HL-60/S4 (cell line): ENCODE results near the gene RGCC.
"Not testable (repeated sequence)": the region's sequence is repeated elsewhere in the genome, so short reads cannot be mapped to it uniquely, and the experiment has no call there.

Experiments
- in situ Hi-C: fragments of 300-500 bp; cut with MboI; formaldehyde crosslinking; loops from 2 replicates; pipeline ENCODE4 v1.14.3; 2022; ENCODE audit warnings: low sequenced_read_pairs

RGCC gene

DNA sequence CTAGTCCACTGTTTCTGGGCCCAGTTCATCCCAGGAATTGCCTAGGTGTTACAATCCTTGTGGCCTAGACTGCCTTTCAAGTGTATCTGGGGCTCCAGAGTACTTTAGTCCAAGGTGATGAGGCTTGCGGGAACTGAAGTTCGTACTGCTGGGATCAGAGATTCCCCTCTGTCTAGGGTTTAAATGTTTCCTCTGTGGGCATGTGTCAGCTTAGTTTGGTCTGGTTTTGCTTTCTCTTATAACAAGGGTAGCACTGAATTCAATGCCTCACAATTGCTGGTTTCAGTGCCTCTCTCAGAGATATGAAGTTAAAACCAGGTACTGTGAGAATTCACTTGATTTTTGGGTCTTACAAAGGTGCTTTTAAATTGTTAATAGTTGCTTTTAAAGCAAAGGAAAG lies 30.8 kb downstream of the RGCC start:
- in situ Hi-C loops = no loop called here

DNA sequence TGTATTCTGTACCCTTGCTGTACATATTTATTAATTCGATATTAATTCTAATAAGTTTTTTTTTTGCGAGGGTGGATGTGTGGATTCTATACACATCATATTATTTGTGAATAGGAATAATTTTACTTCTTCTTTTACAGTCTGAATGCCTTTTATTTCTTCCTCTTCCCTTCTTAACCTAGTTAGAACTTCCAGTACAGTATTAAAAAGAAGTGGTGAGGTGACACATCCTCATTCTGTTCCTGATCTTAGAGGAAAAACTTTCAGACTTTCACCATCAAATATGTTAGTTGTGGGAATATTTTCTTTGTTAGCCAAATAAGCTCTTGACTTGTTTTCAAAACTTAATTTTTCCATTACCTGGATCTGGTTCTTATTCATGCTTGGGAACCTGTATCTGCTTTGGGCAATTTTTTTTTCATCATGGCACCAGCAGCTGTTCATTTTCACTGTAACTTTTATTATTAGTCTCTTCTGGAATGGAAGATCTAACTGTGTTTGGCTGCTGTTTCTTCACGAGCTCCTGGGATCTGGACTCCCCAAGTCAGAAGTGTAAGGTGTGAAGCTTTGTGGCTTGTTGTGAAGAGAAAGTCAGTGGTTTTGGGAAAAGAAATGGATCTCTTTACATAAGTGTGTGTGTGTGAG lies 33.1 kb downstream of the RGCC start:
- in situ Hi-C loops = no loop called here

DNA sequence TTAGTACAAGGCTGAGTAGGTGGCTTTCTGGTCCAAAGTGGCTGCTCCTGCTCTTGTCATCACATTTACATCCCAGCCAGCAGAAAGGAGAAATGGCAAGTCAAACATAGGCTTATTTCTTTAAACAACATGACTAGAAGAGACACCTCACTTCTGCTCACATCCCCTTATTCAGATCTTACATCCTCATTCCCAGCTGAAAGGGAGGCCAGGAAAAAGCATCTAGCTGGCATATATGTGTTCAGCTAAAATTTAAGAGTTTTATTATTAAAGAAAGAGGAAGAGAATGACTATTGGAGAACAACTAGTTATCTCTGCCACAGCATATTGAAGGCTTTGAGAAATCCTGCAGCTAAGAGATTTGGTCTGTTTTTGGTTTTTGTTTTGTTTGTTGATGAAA lies 34.1 kb downstream of the RGCC start:
- in situ Hi-C loops = no loop called here

DNA sequence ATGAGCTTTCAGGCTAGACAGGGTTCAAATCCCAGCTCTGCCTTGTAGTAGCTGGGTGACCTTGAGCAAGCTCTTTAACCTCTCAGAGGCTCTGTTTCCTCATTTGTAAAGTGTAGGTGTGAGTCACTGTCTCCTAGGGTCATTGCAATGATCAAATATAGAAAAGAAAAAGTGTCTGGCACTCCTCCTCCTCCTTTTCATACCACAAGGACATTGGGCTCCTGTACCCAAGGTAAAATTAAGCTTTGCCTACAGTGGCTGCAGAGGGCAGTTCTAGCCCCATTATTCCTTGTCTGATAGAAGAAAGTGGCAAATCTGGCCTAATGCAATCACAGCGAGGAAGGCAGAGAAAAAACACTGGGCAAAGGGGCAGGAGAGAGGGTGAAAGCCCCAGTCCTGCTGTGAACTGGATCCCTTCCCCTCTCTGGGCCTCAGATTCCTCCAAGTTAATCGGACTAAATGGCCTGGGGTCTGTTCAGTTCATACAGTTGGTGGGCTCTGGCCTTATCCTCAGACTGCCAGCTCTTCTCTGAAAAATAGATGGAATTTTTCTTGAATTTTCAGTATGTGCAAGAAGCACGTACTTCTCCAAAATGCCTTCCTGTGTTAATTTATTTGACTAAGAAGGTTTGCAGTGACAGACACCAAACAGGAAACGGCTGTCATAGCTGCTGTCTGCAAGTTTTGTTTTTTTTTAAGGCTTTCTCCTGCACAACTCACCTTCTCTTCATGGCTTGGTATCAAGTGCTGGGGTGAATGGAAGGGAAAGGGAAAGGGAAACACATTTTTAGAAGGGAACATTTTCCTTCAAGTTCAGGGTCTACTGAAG lies 35.3 kb downstream of the RGCC start:
- in situ Hi-C loops = no loop called here

DNA sequence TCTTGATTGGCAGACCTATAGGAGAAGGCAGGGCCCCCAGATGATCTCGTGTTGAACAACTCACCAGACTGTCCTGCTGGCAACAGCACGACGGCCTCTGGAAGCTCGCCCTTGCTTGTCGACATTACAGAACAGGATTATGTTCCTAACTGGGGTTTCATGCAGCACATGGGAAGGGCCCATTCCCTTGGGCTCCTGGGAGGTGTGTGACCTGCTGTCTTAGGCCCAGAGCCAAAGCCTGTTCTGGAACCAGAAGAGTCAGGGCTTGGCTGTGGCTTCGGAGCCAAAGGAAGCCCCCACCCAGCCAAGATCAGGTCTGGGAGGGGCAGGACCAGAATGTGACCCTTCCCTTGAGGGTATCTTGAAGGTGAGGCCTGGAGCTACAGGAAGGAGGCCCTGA lies 36.9 kb downstream of the RGCC start:
- in situ Hi-C loops = no loop called here

DNA sequence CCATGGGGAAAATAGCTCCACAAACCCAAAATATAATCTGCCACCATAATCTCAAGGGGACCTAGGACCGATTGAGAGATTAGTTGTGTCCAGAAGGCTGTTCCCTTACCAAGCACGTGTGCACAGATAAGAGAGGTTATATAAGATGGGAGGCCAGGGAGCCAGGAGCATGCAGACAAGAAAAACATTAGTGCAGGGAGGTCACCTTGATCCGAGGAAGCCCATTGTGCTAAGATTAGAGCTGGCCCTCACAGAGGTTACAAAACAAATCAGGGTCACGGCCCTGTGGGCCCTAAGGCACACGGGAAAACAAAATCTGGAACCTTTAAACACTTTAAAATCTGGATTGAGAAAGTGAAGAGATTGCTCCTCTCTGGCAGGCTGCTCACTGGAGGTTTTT lies 37.7 kb downstream of the RGCC start:
- in situ Hi-C loops = no loop called here

DNA sequence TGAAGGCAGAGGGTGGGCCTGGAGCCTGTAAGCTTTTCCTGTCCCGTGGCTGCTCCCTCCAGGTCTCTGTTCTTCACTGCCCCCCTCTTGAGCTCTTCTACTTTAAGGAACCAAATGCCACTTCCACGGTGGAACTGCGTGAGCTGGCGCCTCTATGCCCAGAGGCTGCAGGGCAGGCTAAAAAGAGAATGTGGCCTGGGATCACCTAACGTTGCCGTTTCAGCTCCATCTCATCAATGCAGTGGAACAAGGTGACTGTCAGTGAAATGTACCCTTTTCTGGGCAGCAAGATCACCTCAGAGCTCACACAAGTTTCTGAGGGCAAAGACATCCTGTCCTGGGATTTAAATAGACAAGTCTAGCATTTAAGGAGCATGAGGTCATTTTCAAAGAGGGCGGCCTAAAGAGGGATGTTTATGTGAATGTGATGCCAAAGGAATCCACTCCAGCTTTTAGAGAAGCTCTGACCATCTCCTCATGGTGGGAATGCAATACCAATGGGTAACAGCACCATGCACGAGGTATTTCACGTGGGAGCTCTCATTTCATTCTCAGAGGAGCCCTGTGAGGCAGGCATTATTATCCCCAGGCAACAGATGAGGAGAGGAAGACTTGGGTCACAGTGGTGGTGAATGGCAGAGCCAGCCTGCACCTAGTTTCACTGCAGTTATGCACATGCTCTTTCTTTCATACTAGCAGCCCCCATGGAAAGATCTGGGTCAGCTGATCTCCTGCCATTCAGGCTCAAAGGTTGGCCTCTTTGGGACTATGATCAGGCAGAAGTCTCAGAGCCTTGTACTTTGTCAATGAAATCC lies 39.3 kb downstream of the RGCC start:
- in situ Hi-C loops = no loop called here

DNA sequence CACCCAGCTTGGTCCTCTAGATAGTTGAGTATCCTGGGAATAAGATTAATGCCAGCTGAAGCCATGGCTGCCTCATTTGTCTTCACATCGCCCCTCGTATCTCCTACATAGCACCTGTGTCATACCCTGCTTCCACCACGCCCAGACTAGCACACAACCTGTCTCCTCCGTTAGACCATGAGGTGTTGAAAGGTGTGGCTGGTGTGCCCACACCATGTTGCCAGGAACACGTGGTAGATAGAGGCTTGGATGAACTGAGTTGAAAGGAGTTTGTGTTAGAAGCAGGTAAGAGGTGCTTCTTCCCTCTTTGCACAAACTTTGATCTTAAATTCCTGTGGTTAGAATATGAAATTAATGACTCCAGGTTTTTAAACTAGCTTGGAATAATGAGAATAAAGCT lies 40.1 kb downstream of the RGCC start:
- in situ Hi-C loops = no loop called here

DNA sequence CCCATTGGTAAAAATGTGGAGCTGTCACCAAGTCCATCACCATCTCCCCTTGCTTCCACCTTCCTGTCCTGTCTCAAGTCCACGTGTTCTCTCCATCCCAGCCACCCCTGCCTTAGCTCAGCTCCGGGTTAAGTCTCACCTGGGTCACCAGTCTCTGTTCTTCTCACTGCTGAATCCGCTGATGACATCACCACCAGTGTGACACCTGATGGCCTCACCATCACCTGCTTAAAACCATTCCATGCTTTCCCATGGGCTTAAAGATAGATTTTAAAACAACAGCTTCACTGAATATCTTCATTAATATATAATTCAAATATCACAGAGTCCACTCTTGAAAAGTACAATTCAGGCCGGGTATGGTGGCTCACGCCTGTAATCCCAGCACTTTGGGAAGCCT lies 42.1 kb downstream of the RGCC start:
- in situ Hi-C loops = no loop called here

DNA sequence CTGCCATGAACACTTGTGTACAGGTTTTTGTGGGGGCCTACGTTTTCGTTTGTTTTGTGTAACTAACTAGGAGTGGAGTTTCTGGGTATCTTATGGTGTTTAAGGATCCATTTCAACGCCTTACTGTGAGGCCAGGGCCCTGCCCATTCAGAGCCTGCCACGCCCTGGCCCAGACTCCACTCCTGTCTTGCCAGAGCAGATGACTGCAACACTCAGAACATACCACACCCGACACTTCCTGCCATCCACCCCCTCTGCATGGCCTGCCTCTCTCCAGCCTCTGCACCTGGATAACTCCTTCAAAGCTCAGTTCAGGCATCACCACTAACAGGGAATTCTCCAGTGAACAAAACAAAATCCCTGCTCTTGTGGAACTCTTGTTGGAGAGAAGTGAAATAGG lies 43.2 kb downstream of the RGCC start:
- in situ Hi-C loops = no loop called here

DNA sequence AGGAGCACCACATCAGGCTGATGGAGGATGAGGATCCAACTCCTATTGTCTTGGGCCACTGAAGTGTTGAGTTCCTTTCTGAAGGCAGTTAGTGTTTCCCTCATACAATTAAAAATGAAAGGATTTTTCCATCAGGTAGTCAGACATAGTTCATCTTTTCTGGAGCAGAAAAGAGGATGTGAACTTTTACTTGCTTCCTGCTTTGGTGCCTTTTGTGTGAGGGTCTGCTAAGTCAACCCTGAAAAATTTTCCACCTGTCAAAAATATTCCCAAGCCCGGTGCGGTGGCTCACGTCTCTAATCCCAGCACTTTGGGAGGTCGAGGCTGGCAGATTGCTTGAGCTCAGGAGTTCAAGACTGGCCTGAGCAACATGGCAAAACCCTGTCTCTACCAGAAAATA lies 43.9 kb downstream of the RGCC start:
- in situ Hi-C loops = no loop called here

DNA sequence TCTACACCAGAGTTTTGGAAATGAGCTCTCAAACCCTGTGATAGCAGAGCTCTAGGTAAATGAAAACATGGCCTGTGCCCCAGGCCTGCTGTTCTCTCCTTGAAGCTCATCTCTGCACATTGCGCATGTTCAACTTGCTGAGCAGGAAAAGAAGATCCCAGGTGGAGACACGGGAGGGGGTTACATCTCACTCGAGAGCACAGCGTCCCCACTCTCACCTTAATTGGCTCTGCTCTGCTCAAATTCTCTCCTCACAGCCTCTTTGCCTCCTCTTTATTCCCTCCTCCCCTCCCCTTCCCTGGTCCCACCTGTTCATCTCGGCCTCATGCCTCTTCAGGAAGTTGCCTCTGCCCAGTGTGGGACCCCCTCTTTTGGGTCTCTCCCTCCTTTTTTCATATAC lies 44.7 kb downstream of the RGCC start:
- in situ Hi-C loops = no loop called here

DNA sequence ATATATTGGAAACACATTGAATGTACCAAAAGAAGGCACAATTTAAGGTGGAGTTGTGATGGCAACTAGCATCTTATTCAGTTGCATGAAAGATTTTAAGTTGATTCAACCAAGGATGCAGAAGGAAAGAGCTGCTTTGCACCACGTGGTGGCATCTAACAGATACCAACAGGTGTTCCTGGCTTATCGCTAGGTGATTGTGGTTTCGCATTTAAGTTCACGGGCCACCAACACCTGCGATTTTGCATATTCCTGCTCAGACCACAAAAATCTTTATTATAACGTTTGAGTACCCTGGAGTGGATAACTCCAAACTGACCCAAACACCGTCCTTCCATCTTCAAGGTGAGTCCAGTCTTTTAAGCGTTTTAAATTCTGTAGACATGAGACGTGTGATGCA lies 45.3 kb downstream of the RGCC start:
- in situ Hi-C loops = no loop called here

DNA sequence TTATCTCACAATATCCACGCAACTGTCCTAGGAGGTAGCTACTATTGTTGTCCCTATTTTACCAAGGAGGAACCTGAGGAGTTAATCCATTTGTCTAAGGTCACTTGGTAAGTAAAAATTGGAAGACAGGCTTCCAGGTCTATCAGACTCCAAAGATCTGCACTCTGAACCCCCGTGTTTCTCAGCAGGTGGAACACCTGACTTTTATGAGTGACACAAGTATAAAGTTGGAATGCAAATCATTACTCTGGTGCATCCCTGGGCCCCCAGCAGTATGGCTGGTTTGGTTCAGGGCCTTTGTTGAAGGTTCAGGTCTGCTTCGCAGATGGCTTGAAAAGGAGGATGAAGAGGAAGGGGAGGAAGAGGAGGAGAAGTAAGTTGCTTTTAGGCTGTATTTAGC lies 46.0 kb downstream of the RGCC start:
- in situ Hi-C loops = no loop called here

DNA sequence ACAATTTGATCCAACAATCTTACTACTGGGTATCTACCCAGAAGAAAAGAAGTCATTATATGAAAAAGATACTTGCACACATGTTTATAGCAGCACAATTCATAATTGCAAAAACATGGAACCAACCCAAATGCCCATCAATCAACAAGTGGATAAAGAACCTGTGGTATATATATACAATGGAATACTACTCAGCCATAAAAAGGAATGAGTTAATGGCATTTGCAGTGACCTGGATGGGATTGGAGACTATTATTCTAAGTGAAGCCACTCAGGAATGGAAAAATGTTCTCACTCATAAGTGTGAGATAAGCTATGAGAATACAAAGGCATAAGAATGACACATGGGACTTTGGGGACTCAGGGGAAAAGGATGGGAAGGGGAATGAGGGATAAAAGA lies 47.3 kb downstream of the RGCC start:
- in situ Hi-C loops = not testable (repeated sequence)

DNA sequence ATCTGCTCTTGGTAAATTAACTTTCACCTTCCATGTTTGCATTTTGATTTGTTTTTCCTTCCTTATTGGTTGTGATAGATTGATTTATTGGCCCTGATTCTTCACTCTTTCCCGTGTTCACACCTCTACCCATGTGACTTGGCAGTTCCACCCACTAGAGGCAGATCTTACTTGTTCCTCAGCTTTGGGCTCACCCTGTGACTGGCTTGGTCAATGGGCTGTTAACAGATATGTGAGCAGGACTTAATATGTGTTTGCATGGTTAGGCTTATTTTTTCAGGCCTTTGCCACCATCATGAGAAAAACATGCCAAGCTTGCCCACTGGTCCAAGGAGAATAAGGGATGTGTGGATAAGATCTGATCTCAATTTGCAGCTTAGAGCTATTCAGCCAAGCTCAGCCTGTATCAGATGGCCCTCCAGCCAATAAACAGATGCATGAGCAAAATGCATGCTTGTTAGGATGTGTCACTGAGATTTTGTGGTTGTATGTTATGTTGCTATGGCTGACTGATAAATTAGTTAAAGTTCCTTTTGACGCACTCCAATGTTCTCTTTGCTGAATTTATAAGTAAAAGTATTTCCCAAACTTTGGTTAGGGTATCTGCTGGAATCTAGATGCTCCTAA lies 48.0 kb downstream of the RGCC start:
- in situ Hi-C loops = no loop called here

DNA sequence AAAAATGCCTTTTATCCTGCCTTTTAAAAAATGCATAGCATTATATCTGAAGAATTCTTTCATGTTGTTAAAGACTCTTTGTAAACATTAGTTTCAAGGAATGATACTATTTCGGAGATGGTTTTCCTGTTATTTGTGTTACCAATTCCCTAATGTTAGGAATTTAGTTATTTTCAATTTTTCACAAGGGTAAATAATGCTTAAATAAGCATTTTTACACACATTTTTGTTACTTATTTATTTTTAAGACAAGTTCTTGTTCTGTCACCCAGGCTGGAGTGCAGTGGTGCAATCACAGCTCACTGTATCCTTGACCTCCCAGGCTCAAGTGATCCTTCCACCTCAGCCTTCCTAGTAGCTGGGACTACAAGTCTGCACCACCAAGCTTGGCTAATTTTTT lies 49.0 kb downstream of the RGCC start:
- in situ Hi-C loops = no loop called here

DNA sequence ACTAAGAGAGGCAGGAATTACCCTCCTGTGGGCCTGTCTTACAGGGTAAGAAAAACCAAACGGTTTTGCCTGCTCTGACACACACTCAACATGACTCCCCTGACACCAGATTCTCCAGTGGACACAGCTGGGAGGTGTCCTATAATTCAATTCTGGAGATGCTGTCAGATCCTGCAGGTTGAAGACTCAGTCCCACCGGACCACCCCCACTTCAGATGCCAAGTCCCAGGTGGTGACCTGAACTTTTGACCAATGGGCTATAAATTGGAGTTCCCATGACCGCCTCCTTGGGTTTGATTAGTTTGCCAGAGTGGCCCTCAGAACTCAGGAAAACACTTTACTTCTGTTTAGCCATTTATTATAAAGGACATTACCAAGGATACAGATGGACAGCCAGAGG lies 52.6 kb downstream of the RGCC start:
- in situ Hi-C loops = no loop called here

DNA sequence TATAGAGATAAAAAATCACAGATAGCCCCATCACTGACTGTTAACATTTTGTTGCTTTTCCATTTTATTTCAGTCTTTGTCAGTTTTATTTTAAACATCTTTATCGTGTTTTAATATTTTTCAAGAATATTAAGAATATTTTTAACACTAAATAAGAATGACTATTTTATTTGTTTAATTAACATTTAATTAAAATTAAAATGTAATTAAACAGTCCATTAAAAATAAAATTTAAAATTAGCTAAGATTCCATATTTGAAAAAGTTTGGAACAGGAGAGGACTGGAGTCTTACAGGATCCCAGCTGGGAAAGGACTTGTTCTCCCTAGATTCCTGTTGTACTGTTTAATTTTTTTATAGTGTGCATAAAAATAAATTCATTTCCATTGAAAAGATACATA lies 54.5 kb downstream of the RGCC start:
- in situ Hi-C loops = no loop called here

DNA sequence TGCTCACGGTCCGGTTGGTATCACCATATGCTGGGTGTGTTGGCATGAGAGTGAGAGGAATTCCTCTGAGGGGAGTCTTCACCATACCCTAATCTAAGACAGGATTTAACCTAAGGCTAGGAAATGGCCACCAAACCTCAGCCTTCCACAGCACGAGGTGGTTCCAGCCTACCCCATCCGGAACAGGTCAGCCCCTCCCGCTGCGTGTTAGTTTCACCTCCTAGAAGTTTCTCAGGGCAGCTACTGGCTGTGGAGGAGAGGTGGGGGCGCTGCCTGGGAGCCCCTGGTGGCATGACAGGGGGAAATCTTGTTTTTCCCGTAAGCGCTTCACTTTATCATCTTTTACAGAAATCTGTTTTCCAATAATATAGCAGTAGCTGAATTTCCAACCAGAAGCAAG lies 55.1 kb downstream of the RGCC start:
- in situ Hi-C loops = no loop called here

DNA sequence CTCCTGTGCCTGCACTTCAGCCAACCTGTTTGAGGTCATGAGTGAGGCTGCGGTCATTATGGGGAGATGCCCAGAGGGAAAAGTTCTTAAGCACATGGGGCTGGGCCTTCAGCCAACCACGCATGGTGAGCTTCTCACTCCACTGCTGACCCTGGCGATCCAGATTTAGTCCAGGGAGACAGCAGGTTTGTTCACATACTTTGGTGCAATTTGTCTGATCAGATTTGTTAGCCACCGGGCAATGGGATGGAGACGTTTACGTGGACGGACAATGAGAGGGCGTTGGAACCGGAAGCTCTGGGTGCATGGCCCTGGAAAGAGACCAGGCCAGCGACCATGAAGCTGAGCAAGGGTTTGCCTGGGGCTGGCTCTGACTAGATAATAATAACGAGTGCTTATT lies 56.2 kb downstream of the RGCC start:
- in situ Hi-C loops = no loop called here
